HCT116 (cell line): ENCODE data around the gene AP5Z1. TPM values are rescaled to one million over a fixed set of nuclear protein-coding genes. Genes with fewer than 3 reads are reported as not detected.

ENCODE experiments used
- ATAC-seq: fragments of 200-7000 bp; cut with Tn5 transposase; 2 replicates; pipeline ENCODE4 v1.9.1; 2020; ENCODE audit warnings: mild to moderate bottlenecking, moderate library complexity
- BruUV-seq: library from RNA; stranded (reverse); fragments of 400-500 nt; replicated peaks from 2 replicates; lab custom pipeline; 2021; lab: Mats Ljungman, UMichigan
- CTCF ChIA-PET: fragments of 300-600 bp; sonication (Branson Sonifier 250); formaldehyde crosslinking; loops from one replicate; lab custom pipeline; 2021; ENCODE audit warnings: antibody characterized with exemption; lab: Charles Lee
- POLR2A ChIA-PET: fragments of 300-600, 350-600 bp; sonication (Branson Sonifier 250); formaldehyde crosslinking; loops from one replicate; lab custom pipeline; 2021; ENCODE audit warnings: antibody characterized with exemption; lab: Charles Lee
- RAD21 ChIA-PET, 2 experiments: fragments of 300-600 bp; sonication (Branson Sonifier 250); formaldehyde crosslinking; loops; one replicate each; lab custom pipeline; 2023; ENCODE audit warnings: low total read pairs in 2 of 2; ENCODE audit not compliant: uncharacterized antibody in 2 of 2, unreplicated experiment in 2 of 2, low non-redundant PET in 1 of 2; lab: Charles Lee
- DNase-seq: peaks from one replicate; pipeline ENCODE4 v3.0.0-alpha.2; 2010; ENCODE audit warnings: low read depth, low spot score
- H2AFZ ChIP-seq: fragments of 200-600 bp; shearing (Covaris generic), sonication (generic); 2 replicates; pipeline ENCODE4 v1.6.1; 2017; ENCODE audit warnings: low read depth, mixed run types, mixed read lengths, antibody characterized with exemption, low read length; ENCODE audit not compliant: poor library complexity, severe bottlenecking
- H3K27ac ChIP-seq: 2 replicates; pipeline ENCODE4 v1.5.1; 2012; ENCODE audit warnings: low read depth, low read length
- H3K27me3 ChIP-seq: fragments of 200-600 bp; sonication (generic); 2 replicates; pipeline ENCODE4 v1.6.1; 2016; ENCODE audit warnings: mixed run types, low read length, mixed read lengths; ENCODE audit not compliant: insufficient read depth
- H3K36me3 ChIP-seq, 2 experiments: fragments of 200-500 bp in 1 of 2; fragments of 200-600 bp in 1 of 2; sonication (Bioruptor generic) in 1 of 2; sonication (generic) in 1 of 2; 2 replicates each; pipeline versions ENCODE4 v1.5.1 to v1.6.1; 2014 to 2016; ENCODE audit warnings: low read length in 2 of 2, inconsistent platforms in 1 of 2, mixed read lengths in 1 of 2, mixed run types in 1 of 2; ENCODE audit not compliant: insufficient read depth in 2 of 2, control insufficient read depth in 1 of 2
- H3K4me1 ChIP-seq, 2 experiments: fragments of 200-600 bp in 1 of 2; sonication (generic) in 1 of 2; 2 replicates each; pipeline versions ENCODE4 v1.5.1 to v1.6.1; 2012 to 2017; ENCODE audit warnings: low read length in 2 of 2, inconsistent platforms in 1 of 2, mild to moderate bottlenecking in 1 of 2, mixed read lengths in 1 of 2, mixed run types in 1 of 2, moderate library complexity in 1 of 2; ENCODE audit not compliant: insufficient read depth in 2 of 2, control insufficient read depth in 1 of 2
- H3K4me2 ChIP-seq: fragments of 200-600 bp; sonication (generic); 2 replicates; pipeline ENCODE4 v1.6.1; 2017; ENCODE audit warnings: mixed run types, low read length, mixed read lengths
- H3K4me3 ChIP-seq, 2 experiments: fragments of 200-600 bp in 1 of 2; sonication (generic) in 1 of 2; replicated peaks in 1 of 2; 2 replicates each; pipeline ENCODE4 v1.5.1; 2011 to 2016; ENCODE audit warnings: low read length in 2 of 2, control low read depth in 1 of 2, low read depth in 1 of 2, mild to moderate bottlenecking in 1 of 2, mixed read lengths in 1 of 2, mixed run types in 1 of 2
- H3K79me2 ChIP-seq: fragments of 200-600 bp; sonication (generic); 2 replicates; pipeline ENCODE4 v1.6.1; 2017; ENCODE audit warnings: mild to moderate bottlenecking, mixed run types, low read length, moderate library complexity, mixed read lengths; ENCODE audit not compliant: insufficient read depth
- H3K9ac ChIP-seq: fragments of 200-600 bp; sonication (generic); 2 replicates; pipeline ENCODE4 v1.6.1; 2016; ENCODE audit warnings: low read length, mixed read lengths
- H3K9me2 ChIP-seq: fragments of 200-600 bp; sonication (generic), shearing (Covaris generic); 2 replicates; pipeline ENCODE4 v1.6.1; 2017; ENCODE audit warnings: mixed run types, mild to moderate bottlenecking, moderate library complexity; ENCODE audit not compliant: insufficient read depth
- H3K9me3 ChIP-seq, 2 experiments: fragments of 200-500 bp in 1 of 2; fragments of 200-600 bp in 1 of 2; sonication (Bioruptor generic) in 1 of 2; sonication (generic) in 1 of 2; 2 replicates each; pipeline ENCODE4 v1.6.1; 2014 to 2017; ENCODE audit warnings: low read length in 2 of 2, mixed read lengths in 2 of 2, inconsistent platforms in 1 of 2, low read depth in 1 of 2, mild to moderate bottlenecking in 1 of 2, mixed run types in 1 of 2, moderate library complexity in 1 of 2; ENCODE audit not compliant: control insufficient read depth in 1 of 2, insufficient read depth in 1 of 2
- H4K20me1 ChIP-seq: fragments of 200-600 bp; sonication (generic), shearing (Covaris generic); 2 replicates; pipeline ENCODE4 v1.6.1; 2017; ENCODE audit warnings: mixed run types, mild to moderate bottlenecking, moderate library complexity; ENCODE audit not compliant: insufficient read depth
- CEBPB ChIP-seq: IDR thresholded peaks from 2 replicates; pipeline ENCODE4 v1.6.1; 2012; ENCODE audit warnings: low read depth
- EGR1 ChIP-seq: IDR thresholded peaks from 2 replicates; pipeline ENCODE4 v1.6.1; 2012; ENCODE audit warnings: low read depth
- ELF1 ChIP-seq: IDR thresholded peaks from 2 replicates; pipeline ENCODE4 v1.6.1; 2012; ENCODE audit warnings: low read depth, borderline replicate concordance
- FOSL1 ChIP-seq: IDR thresholded peaks from 2 replicates; pipeline ENCODE4 v1.6.1; 2012; ENCODE audit warnings: low read depth
- POLR2A ChIP-seq: IDR thresholded peaks from 2 replicates; pipeline ENCODE4 v1.7.0; 2011; ENCODE audit warnings: borderline replicate concordance; ENCODE audit not compliant: insufficient read depth, insufficient read length; ENCODE audit errors: extremely low read depth
- POLR2AphosphoS5 ChIP-seq: IDR thresholded peaks from 2 replicates; pipeline ENCODE4 v1.6.1; 2011; ENCODE audit warnings: mild to moderate bottlenecking, low read depth, low read length, moderate library complexity
- RAD21 ChIP-seq: IDR thresholded peaks from 2 replicates; pipeline ENCODE4 v1.6.1; 2012; ENCODE audit warnings: low read depth, mild to moderate bottlenecking
- REST ChIP-seq: IDR thresholded peaks from 2 replicates; pipeline ENCODE4 v1.6.1; 2012; ENCODE audit warnings: low read depth
- SIN3A ChIP-seq: IDR thresholded peaks from 2 replicates; pipeline ENCODE4 v1.6.1; 2012; ENCODE audit warnings: low read depth
- SP1 ChIP-seq: IDR thresholded peaks from 2 replicates; pipeline ENCODE4 v1.6.1; 2012; ENCODE audit warnings: low read depth
- ZBTB33 ChIP-seq: IDR thresholded peaks from 2 replicates; pipeline ENCODE4 v1.6.1; 2011; ENCODE audit warnings: mild to moderate bottlenecking, low read length, moderate library complexity; ENCODE audit not compliant: insufficient replicate concordance; ENCODE audit errors: extremely low read depth
- ZFX ChIP-seq: fragments of 450-650 bp; IDR thresholded peaks from 2 replicates; pipeline ENCODE4 v1.6.1; 2017
- intact Hi-C: fragments of 100-400 bp; cut with micrococcal nuclease; formaldehyde crosslinking; loops from 2 replicates; pipeline ENCODE4 v1.10.0; 2022
- total RNA-seq: library from RNA; stranded (reverse); gene quantifications from one replicate; pipeline ENCODE4 v1.2.1, GENCODE V29; 2021; ENCODE audit not compliant: unreplicated experiment

Gene AP5Z1
- total RNA-seq, 1 experiment from 2014 or later: 23.2 TPM

DNA sequence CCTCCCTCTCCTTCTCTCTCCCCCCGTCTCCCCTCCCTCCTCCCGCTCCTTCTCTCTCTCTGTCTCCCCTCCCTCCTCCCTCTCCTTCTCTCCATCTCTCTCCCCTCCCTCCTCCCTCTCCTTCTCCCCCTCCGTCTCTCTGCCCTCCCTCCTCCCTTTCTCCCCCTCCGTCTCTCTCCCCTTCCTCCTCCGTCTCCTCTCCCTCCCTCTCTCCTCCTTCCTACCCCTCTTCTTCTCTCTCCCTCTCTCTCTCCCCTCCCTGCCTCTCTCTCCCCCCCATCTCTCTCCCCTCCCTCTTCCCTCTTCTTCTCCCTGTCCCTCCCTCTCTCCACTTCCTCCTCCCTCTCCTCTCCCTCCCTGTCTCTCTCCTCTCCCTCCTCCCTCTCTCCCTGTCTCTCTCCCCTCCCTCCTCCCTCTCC, 32.2 kb downstream of the AP5Z1 start:
- Histone ChIP-seq H3K4me2 (no peak overlapping the region), H3K4me1 (no peaks in the 10 kb centered on the region), H4K20me1 (no peaks in the 10 kb centered on the region), H3K9ac (no peak overlapping the region), H3K9me2 (no peaks in the 10 kb centered on the region), H3K36me3 (no peaks in the 10 kb centered on the region), H2AFZ (no peak overlapping the region), H3K9me3 (no peaks in the 10 kb centered on the region), H3K27me3 (no peaks in the 10 kb centered on the region), H3K4me3 (no peak overlapping the region), H3K27ac (no peak overlapping the region), H3K79me2 (no peaks in the 10 kb centered on the region)
- intact Hi-C loops: no loop called here
- DNase-seq: no peak
- TF ChIP-seq REST (no peak), RAD21 (no peak), ZFX (no peak), POLR2A (no peak), SP1 (no peak), POLR2AphosphoS5 (no peak), SIN3A (no peak), EGR1 (no peak), FOSL1 (no peak), ZBTB33 (no peak), ELF1 (no peak), CEBPB (no peak)
- no TSS peak for BruUV-seq
- RAD21 ChIA-PET: no interaction called here
- POLR2A ChIA-PET: no interaction called here
- ATAC-seq: no peak
- CTCF ChIA-PET: interaction anchor here (1.2 kb wide), 1 partner anchor 9 kb away, joined by 3 read pairs; no protein-coding TSS in a partner anchor
